Measurements from ENCODE around the gene PHLDB1.

DNA sequence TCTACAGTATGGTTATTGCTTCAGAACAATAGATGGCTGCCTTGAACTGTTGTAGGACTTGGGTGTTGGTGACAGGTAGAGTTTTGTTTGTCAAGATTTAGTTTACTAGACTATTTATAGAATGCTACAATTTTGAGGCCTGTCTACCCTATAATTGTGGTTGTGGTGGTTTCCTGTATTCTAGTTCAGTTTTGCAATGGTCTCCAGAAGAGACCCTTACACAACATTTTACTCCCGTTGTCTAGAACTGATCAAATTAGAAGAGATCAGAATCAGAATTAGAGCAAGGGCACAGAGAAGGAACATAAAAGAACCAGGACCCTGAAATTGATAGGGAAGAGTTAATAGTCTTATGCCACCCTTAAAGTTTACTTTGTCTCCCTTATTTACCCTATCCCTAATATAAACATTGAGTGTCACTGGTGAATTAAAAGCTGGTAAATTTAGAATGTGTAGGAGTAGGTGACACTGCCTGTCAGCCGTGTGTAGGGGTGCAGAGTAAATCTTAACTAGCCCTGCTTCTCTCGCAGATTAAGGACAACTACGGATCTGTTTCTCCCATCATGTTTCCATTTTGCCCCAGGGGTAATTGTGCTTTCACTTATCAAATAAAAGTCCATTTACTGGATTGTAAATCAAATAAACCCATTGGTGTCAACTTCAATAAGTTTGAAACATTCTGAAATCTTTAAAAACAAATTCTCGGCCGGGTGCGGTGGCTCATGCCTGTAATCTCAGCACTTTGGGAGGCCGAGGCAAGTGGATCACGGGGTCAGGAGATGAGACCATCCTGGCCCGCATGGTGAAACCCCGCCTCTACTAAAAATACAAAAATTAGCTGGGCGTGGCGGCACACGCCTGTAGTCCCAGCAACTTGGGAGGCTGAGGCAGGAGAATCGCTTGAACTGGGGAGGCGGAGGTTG lies 10.9 kb upstream of the PHLDB1 start:
- TF ChIP-seq EZH2 (IDR thresholded peaks at IDR 0.05; ENCODE audit: low read depth): no peak
- TF ChIP-seq, protein P1, sequence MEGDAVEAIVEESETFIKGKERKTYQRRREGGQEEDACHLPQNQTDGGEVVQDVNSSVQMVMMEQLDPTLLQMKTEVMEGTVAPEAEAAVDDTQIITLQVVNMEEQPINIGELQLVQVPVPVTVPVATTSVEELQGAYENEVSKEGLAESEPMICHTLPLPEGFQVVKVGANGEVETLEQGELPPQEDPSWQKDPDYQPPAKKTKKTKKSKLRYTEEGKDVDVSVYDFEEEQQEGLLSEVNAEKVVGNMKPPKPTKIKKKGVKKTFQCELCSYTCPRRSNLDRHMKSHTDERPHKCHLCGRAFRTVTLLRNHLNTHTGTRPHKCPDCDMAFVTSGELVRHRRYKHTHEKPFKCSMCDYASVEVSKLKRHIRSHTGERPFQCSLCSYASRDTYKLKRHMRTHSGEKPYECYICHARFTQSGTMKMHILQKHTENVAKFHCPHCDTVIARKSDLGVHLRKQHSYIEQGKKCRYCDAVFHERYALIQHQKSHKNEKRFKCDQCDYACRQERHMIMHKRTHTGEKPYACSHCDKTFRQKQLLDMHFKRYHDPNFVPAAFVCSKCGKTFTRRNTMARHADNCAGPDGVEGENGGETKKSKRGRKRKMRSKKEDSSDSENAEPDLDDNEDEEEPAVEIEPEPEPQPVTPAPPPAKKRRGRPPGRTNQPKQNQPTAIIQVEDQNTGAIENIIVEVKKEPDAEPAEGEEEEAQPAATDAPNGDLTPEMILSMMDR (conservative IDR thresholded peaks at IDR 0.05): no peak

Data from PC-9 (cell line).